Cerebellar nuclear complex (tissue), 1 donor: ENCODE results near the gene RAB34.
"Not testable (repeated sequence)": the region's sequence is repeated elsewhere in the genome, so short reads cannot be mapped to it uniquely, and the experiment has no call there.

Experiments
- DNase-seq, 2 experiments: peaks; one replicate each; lab custom pipeline; 2025; lab: John Stamatoyannopoulos, UW

The RAB34 gene

GRCh38 chr17:28746611-28747050 is 29.0 kb upstream of the RAB34 start:
- no peak for DNase-seq

GRCh38 chr17:28745786-28746411 is 28.2 kb upstream of the RAB34 start:
- no peak for DNase-seq

- DNase-seq, result no peak
These were observed 27.5 kb upstream of the RAB34 start for GRCh38 chr17:28744972-28745785.

- DNase-seq, result no peak
These were observed 26.7 kb upstream of the RAB34 start for GRCh38 chr17:28744104-28744971.

GRCh38 chr17:28743243-28744103 is 25.8 kb upstream of the RAB34 start, which contains the start of gene TRAF4:
Gene TRAF4 (plus strand): TSS chr17:28744011. CDS start chr17:28744113, 102 bp downstream.
- DNase-seq, result no peak

GRCh38 chr17:28741358-28742349 is 24.0 kb upstream of the RAB34 start:
- no peak for DNase-seq

GRCh38 chr17:28740406-28741357 is 23.0 kb upstream of the RAB34 start:
- DNase-seq, result no peak

- no peak for DNase-seq
These were observed 21.2 kb upstream of the RAB34 start for GRCh38 chr17:28738680-28739384.

GRCh38 chr17:28737770-28738679 is 20.4 kb upstream of the RAB34 start:
- DNase-seq, result no peak

- DNase-seq, result no peak
These were observed 19.6 kb upstream of the RAB34 start for GRCh38 chr17:28737316-28737715.

GRCh38 chr17:28735913-28736769 is 18.5 kb upstream of the RAB34 start:
- not testable (repeated sequence) for DNase-seq

GRCh38 chr17:28735242-28735722 is 17.6 kb upstream of the RAB34 start:
- no peak for DNase-seq

- no peak for DNase-seq
These were observed 17.1 kb upstream of the RAB34 start for GRCh38 chr17:28734712-28735241.

GRCh38 chr17:28733346-28733745 is 15.7 kb upstream of the RAB34 start:
- DNase-seq, result no peak

GRCh38 chr17:28729950-28730330 is 12.3 kb upstream of the RAB34 start:
- DNase-seq, result no peak
